GM18907 (cell line): ENCODE results near the gene IGFBP4.

Experiments
- ATAC-seq: cut with Tn5 transposase; IDR thresholded peaks from one replicate; pipeline ENCODE4 v1.9.1; 2021; ENCODE audit warnings: mild to moderate bottlenecking, moderate library complexity; ENCODE audit not compliant: unreplicated experiment

Gene IGFBP4

DNA sequence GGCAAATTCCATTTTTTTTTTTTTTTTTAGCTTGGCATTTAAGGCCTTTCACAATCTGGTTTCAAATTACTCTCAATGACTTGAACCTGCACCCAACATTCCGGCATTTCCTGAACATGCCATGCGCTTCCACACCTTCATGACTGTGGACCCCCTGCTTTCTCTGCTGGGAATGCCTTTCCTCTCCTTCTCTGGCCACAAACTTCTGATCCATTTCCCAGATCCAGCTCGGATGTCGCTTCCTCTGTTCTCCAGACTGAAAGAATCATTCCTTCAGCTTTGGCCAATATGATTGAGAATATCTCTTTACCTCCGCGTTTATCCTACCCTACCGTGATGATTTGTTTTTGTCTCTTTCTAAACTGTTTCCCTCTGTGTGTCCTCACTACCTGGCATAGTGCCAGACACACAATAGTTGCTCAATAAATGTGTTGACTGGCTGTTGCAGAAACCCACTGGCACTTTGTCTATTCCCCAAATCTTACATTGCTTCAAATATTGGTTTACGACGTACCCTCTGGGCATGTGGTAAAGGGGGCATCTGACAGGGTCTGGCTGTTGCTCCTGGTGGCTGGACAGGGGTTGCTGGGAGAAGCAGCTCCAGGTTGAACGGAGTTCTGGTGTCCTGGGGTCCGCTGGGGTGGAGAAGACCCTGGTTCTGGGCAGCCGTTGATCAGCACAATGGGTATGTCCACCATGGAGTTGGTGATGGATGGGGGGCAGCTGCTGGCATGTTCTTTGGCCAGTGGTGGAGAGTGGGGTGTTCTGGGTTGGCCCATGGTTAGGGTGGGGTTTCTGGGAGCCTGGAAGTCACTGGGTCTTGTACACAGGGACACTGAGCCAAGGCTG is 43.5 kb downstream of the IGFBP4 start:
- no peak for ATAC-seq

DNA sequence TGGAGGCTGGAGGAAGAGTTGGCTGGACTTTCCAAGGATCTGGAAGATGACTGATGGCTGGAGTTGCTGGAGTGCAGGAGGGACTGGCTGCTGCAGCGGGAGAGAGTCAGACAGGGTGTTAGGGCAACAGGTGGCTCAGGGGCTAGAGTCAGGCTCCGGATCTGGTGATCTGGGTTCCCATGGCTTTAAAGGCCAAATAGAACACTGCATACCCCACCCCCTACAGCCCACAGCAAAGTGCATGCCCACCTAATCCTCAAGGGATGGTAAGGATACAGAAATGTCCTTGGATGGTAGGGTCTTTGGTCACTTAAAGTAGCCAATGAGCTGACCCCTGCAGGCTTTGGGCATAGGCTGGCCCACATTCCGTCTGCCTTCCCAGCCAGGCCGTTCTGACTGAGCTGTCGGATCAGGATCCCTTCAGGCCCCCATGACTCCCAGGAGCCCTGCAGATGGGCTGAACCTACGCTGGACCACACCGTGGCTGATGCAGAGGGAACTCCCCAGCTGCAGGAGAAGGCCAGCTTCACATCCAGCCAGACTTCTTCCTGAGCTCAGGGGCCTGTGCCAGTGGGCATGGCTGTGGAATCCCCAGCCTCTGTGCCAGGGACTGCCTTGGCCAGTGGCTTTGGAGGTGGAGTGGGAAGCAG is 44.2 kb downstream of the IGFBP4 start:
- no peak for ATAC-seq

DNA sequence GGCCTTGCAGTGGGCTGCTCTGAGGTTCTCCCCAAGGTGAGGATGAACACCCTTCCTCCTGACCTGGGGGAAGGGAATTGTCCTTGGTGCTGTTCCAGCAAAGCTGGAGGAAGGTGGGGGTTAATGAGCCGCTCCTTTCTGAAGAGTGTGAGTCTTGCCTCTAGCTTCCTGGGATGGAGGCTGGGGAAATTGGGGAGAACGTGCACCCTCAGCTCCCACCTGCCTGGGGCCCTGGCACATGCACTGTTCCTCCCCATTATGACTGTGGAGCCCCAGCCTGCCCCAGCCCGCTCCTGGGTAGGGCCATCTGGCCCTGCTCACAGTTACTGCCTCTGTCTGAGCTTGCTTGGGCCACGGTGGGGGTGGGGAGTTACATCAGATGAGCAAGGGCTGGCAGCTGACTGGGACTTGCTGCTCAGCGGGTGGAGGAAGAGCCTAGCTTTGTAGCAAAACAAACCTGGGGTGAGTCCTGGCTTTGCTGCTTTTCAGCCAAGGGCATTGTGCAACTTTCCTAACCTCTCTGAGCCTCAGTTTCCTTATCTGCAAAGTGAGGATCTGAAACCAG is 47.1 kb downstream of the IGFBP4 start:
- no peak for ATAC-seq

DNA sequence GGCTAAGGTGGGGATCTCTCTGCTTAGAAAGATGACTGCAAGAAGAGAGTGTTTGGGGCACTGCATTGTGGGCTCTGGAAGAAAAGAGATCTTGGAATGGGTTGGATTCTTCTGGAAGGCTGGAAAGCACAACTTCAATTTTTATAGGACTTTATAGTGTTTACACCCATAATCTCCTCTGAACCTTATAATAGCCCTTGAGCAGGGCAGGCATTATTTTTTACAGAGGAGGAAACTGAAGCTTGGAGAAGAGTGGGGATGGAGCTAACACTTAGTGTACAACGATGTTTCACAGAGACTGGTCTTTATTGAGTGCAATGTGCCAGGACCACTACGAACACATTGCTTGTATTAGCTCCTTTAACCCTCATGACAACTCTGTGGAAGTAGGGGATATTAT is 47.7 kb downstream of the IGFBP4 start:
- ATAC-seq = no peak

DNA sequence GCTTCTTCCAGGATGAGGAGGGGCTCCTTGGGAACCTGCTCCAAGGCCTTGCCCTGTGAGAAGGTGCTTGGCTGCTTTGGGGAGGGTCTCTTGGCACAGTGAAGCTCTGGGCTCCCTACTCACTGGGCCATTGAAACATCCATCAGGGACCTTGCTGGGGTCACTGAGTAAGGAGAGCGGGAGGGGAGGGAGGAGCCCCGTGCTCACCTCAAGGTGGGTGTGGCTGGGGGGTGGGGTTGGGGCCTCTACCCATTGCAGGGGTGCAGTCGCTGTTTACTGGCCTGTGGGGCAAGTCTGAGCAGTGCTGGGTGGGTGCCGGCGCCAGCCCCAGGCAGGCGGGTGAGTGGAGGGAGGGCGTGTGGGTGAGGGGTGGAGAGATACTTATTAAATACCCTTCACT is 48.2 kb downstream of the IGFBP4 start:
- no peak for ATAC-seq

DNA sequence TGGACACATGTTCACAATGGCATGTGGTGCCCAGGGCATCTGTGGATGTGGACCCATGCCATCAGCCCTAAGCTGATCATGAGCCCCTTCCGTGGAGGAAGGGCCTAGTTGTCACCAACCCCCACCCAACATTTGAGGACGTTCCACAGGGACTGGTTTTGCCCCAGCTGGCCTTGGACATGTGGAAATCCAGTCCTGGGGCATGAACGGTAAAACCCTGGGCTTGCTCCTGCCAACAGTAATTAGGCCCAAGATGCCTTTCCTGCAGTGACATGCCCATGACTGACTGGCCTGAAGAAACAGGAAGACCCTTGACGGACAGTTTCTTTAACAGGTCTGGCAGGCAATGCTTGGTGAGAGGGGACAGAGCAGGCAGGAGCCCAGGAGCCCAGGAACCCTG is 50.4 kb downstream of the IGFBP4 start:
- no peak for ATAC-seq

DNA sequence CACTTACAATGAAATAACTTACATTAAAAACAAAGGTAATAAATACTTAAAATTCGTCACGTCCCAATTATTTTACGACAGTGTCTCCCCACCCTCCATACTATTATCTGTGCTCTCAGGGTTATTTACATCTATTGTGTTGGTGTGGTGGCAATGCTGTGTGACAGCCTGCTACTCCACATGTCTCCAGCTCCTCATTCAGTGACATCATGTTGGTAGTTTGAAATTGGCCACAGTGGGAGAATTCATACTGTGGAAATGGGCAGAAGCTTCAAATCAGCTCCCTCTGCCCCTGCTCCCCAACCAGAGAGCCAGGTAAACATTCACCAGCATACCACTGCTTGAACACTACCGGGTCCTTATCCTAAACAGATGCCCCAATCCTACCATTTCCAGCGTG is 51.9 kb downstream of the IGFBP4 start:
- no peak for ATAC-seq

DNA sequence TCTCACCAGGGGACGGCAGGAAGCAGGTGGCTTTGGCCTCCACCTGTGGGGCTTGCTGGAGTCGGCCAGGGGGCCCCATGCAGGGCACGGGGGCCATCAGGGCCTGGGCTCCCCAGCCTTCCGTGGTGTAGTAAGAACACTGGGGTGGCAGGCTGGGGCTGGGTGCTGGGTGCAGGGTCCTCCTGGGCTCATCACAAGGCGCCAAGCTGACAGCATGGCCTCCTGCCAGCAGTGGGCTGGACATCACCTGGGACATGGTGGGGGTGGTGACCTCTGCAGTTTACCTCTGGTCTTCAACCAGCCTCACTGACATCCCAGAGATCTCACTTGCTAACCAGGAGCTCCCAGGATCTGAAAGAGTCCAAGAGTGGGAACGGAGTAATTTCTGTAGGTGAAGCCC is 52.9 kb downstream of the IGFBP4 start:
- no peak for ATAC-seq

DNA sequence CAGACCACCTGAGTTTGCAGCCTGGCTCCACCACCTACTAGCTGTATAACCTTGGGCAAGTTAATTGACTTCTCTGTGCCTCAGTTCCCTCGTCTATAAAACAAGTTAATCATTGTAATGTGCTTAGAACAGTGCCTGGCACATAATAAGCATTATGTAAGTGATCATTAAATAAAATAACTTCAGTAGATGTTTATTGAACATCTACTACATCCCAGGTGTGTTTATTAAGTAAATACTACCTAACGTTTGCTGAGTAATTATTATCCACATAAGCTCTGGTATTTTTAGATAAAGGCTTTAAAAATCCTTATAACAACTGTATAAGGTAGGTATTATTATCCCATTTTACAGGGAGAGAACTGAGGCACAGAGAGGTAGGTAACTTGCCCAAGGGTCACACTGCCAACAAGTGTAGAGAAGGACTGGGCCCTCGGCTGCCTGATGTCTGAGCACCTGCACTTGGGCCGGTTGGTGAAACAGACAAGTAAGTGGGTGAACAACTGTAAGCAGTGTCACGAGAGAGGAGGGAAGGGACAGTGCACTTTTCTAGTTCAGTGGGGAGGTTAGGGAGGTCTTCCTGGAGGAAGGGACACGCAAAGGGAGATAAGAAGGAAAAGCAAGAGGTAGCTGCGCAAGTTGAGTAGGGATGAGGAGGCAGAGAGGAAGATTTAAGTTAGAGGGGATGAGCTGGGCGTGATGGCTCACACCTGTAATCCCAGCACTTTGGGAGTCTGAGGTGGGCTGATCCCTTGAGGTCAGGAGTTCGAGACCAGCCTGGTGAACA is 53.6 kb downstream of the IGFBP4 start:
- ATAC-seq = no peak

DNA sequence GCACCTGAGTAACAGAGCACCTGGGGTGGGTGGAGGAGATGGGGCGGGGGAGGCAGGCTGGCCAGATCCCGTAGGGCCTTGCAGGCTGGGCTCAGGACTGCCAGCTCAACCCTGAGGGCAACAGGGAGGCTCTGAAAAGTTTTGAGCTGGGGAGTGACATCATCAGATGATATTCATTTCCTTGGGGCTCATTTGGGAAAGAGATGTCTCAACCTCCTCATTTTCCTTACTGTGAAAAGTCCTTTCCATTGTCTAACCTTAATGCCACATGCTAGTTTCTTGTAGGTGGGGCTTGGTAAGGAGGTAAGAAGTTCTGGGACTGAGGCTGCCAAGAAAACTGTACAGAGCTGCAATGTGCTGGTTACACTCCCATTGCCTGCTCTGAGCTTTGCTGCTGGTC is 54.4 kb downstream of the IGFBP4 start:
- ATAC-seq = no peak

DNA sequence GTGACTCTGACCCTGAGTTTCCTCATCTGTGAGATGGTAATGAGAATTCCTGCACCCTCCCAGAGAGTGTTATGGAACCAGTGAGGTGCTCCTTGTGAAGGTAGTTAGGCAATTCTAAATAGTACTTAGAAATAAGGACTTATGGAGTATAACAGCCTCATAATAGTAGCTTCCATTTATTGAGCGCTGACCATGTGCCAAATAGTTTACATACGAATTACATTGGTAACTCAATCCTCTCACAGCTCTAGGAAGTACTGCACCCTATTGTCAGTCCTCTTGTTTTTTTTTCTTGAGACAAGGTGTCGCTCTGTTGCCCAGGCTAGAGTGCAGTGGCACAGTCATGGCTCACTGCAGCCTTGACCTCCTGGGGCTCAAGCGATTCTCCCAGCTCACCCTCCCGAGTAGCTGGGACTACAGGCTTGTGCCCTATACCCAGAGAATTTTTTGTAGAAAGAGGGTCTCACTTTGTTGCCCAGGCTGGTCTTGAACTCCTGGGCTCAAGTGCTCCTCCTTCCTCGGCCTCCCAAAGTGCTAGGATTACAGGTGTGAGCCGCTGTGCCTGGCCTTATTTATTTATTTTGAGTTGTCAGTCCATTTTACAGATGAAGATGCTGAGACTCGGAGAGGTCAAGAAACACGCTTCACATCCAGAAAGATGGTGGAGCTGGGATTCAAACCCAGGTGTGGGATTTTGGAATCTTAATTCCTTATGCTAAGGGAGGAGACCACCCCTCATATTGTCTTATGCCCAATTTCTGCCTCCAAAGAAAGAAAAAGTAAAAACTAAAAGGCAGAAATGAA is 55.2 kb downstream of the IGFBP4 start:
- ATAC-seq = no peak

DNA sequence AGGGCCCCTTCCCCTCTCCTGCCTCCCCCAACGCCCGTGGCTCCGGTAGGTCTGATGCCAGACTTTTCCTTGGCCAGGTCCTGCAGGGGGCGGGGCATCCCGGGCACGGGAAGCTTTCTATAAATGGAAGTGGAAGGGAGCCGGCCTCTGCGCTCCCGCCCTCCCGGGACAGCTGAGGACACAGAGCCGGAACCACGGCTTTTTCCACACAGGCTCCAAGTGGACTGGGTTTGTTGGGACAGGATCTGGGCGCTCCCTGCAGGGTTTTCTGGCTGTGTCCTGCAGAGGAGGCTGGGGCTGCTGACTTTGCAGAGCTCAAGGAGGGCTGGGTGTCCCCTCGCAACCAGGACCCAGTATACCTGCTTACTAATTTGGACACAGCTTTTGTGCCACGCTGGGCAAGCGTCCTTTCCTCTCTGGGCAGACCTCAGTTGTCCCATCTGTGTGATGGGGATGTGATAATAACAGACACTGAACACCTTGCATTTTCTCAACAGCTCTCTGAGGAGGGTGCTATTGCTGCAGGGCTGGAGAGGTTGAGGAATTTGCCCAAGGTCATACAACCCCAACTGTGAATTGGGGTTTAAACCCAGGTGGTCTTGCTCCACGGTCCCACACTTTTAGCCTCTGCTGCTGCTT is 56.4 kb downstream of the IGFBP4 start:
- ATAC-seq = no peak

DNA sequence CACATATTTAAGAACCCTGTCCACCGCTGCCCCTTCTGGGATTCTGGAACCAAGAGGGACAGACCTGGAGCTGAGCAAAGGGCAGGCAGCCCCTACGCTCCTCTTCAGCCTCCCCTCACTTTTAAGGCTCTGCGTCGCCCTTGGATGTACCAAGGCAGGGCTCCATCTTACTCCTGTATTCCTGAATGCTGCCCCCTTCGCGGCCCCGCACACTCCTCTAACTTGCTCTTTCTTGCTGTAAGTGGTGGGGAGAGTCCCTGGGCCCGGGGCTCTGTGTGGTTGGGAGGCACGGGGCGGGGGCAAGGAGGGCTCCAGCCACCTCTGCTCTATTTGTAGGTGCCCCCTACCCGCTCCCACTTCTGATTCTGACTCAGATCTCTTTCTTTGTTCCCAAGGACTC is 56.9 kb downstream of the IGFBP4 start:
- no peak for ATAC-seq

DNA sequence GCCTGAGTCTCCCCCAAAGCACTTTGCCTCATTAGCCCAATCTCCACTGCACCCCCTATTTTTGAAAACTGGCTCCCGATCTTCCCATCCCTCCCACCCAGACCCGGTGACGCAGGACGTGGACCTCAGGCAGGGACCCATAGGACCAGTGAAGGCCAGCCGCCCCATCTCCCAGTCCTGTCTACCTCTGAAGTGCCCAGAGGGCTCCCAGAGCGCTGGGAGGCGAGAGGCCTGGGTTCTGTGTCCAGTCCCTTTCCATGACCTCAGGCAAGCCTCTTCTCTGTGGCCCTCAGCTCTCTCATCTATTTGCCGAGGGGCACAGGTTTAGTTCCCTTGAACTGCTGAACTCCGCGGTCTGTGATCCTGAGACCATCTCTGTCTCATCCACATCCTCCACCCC is 57.5 kb downstream of the IGFBP4 start:
- no peak for ATAC-seq

DNA sequence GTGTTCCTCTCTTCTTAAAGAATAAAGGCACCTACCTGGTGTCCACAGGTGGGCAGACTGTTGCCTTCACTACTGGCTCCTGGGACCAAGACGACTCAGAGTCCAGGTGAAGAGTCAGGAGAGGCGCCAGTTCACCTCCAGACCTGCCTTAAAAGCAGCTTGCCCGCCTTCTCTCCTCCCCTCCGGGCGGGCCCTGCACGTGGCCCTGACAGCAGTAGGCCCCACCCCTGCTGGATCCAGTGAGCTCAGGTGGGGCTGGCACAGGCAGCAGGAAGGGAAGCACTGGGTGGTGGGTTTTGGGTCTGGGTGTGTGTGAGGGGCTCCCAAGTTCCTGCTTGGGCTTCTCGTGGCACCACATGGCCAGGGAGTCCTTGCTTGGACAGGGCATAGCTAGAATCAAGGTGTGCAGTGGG is 58.3 kb downstream of the IGFBP4 start, which contains the start of gene TNS4:
Gene TNS4, minus strand, starts transcription at position 125 of the 413 bp plus-strand sequence. CDS start 5,198 bp downstream, outside the sequence.
- no peak for ATAC-seq

DNA sequence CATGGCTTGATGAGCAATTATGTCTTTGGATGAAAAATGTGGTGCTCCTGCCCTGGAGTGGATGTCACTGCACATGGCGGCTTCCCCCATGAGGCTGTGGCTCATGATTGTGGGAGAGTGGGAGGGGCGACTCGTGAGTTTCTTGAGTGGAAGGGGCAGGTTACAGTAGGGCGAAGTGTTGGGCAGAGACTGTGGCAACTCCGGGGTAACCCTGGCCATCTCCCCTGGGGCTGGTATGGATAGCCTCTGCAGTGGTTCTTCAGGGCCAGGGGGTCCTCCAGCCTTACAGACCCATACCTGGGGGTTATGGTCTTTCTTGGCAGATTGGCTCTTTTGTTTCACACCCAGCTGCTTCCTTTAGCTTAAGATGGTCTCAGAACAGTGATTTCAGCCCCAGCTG is 59.5 kb downstream of the IGFBP4 start:
- no peak for ATAC-seq

DNA sequence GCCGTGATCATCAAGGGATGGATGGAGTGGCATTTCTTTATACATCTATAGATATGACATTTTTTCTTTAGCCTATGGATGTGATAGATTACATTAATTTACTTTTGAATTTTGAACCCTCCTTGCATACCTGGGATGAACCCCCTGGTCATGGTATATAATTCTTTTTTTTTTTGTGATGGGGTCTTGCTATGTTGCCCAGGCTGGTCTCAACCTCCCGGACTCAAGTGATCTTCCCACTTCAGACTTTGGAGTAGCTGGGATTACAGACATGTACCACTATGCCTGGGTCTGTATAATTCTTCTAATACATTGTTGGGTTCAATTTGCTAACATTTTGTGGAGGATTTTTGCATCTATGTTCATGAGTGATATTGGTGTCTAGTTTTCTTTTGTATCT is 59.9 kb downstream of the IGFBP4 start:
- no peak for ATAC-seq

DNA sequence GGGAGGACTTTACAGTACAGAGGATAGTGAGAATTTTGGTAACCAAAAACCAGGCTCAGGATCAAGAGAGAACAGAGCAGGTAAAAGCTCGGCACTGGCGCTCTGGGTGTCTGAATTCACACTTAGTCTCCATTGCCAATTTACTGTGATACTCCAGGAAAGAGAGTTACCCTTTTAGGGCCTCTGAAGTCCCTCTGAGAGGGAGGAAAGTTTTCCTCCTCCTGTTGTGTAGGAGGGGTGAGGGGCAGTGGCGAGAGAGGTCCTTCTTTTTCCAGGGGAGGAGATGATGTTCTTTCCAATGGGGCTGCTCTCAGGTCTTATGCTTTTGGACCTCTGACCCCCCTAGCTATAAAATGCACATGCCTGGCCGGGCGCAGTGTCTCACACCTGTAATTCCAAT is 63.5 kb downstream of the IGFBP4 start:
- no peak for ATAC-seq
